CD4-positive, alpha-beta T cell treated with Interleukin-10 for 1 hour (primary cell): ENCODE results near the gene DUS4L.
A peak's percentile ranks its signal among the peaks of the same experiment; 100 is the strongest.

Experiments
- DNase-seq: peaks from one replicate; pipeline ENCODE4 v3.0.0-alpha.2; 2020

DUS4L gene

GRCh38 chr7:107622429-107622828, 58.7 kb downstream of the DUS4L start:
- peak; percentile 3 for DNase-seq

- DNase-seq, result no peak
These were observed 59.1 kb downstream of the DUS4L start for GRCh38 chr7:107622894-107623293.

GRCh38 chr7:107627002-107627401, 63.2 kb downstream of the DUS4L start:
- DNase-seq, result no peak
